GM19043 (cell line): ENCODE data around the gene TOX3.
A peak's percentile ranks its signal among the peaks of the same experiment; 100 is the strongest.

Source experiments
- ATAC-seq: cut with Tn5 transposase; IDR thresholded peaks from one replicate; pipeline ENCODE4 v1.9.1; 2021; ENCODE audit warnings: low read depth; ENCODE audit not compliant: unreplicated experiment

The TOX3 gene

GRCh38 chr16:52547004-52547833 lies at the start of gene TOX3:
Gene TOX3 (minus strand): TSS chr16:52547143. CDS start chr16:52546723, 420 bp downstream.
- no peak for ATAC-seq

- no peak for ATAC-seq
Measured at GRCh38 chr16:52592778-52593177, 45.8 kb upstream of the TOX3 start.

- no peak for ATAC-seq
Measured at GRCh38 chr16:52591934-52592592, 45.1 kb upstream of the TOX3 start.

GRCh38 chr16:52591471-52591870 lies 44.5 kb upstream of the TOX3 start:
- ATAC-seq: no peak

GRCh38 chr16:52586159-52586558 lies 39.2 kb upstream of the TOX3 start:
- no peak for ATAC-seq

- no peak for ATAC-seq
Measured at GRCh38 chr16:52584354-52585320, 37.7 kb upstream of the TOX3 start.

GRCh38 chr16:52581530-52581929 lies 34.6 kb upstream of the TOX3 start:
- no peak for ATAC-seq

- ATAC-seq: no peak
Measured at GRCh38 chr16:52580488-52580887, 33.5 kb upstream of the TOX3 start.

- no peak for ATAC-seq
Measured at GRCh38 chr16:52578829-52579498, 32.0 kb upstream of the TOX3 start.

- ATAC-seq: no peak
Measured at GRCh38 chr16:52578007-52578828, 31.3 kb upstream of the TOX3 start.

- ATAC-seq: no peak
Measured at GRCh38 chr16:52577130-52577706, 30.3 kb upstream of the TOX3 start.

GRCh38 chr16:52573365-52574299 lies 26.7 kb upstream of the TOX3 start:
- peak; percentile 91 for ATAC-seq

GRCh38 chr16:52572656-52573055 lies 25.7 kb upstream of the TOX3 start:
- ATAC-seq: no peak

GRCh38 chr16:52570495-52571091 lies 23.6 kb upstream of the TOX3 start:
- ATAC-seq: no peak

- no peak for ATAC-seq
Measured at GRCh38 chr16:52569701-52570100, 22.8 kb upstream of the TOX3 start.

GRCh38 chr16:52568983-52569690 lies 22.2 kb upstream of the TOX3 start:
- ATAC-seq: no peak

- ATAC-seq: no peak
Measured at GRCh38 chr16:52568495-52568894, 21.6 kb upstream of the TOX3 start.
